HG02970 (cell line): ENCODE data around the gene CLTA.
A peak's percentile ranks its signal among the peaks of the same experiment; 100 is the strongest.

ENCODE experiments used
- ATAC-seq: cut with Tn5 transposase; IDR thresholded peaks from one replicate; pipeline ENCODE4 v1.9.1; 2021; ENCODE audit warnings: mild to moderate bottlenecking, moderate library complexity, moderate number of reproducible peaks; ENCODE audit not compliant: unreplicated experiment, low FRiP score

CLTA gene, protein sequence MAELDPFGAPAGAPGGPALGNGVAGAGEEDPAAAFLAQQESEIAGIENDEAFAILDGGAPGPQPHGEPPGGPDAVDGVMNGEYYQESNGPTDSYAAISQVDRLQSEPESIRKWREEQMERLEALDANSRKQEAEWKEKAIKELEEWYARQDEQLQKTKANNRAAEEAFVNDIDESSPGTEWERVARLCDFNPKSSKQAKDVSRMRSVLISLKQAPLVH

DNA sequence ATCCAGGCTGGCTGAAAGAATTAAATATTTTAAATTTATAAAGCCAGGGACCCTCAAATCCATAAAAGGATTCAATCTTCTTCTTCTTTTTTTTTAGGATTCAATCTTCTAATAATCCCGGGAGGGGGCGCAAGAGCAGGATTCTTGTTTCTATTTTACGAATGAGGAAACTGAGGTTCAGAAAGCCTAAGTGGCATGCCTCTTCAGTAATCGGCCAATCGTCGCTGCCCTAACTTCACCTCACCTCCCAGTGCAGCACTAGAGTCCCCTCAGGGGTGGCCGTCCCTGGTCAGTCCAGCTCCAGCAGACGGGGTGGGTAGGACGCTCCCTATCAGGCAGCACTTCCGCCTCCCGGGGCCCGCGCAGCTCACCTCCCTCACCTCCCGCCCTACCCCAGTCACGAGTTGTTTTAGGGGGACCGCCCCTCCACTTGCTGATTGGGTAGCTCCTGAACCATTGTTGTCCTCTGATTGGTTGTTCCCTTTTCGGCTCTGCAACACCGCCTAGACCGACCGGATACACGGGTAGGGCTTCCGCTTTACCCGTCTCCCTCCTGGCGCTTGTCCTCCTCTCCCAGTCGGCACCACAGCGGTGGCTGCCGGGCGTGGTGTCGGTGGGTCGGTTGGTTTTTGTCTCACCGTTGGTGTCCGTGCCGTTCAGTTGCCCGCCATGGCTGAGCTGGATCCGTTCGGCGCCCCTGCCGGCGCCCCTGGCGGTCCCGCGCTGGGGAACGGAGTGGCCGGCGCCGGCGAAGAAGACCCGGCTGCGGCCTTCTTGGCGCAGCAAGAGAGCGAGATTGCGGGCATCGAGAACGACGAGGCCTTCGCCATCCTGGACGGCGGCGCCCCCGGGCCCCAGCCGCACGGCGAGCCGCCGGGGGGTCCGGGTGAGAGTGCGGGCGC is at the start of gene CLTA:
TSS of gene CLTA (plus strand) at position 534 of the 902 bp plus-strand sequence. CDS start at position 670, 136 bp downstream.
- peak; percentile 90 for ATAC-seq

DNA sequence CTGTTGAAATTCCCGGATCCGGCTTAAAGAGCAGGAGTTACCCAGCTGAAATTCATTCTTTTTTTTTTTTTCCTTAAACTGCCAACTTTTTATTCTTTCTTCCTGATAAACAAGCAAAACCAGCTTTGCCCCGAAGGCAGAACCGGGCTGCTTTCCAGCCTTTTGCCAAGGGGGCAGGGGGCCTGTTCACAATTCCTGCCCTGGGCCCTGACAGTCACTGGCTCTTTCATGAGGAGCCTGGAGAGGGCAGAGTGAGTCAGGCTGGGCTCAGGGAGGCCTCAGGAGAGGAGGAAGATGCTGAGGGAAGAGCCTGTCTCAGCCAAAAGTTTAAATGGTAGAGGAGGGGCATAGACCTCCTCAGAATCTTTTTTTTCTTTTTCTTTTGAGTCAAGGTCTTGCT is 49.4 kb upstream of the CLTA start:
- ATAC-seq: no peak

DNA sequence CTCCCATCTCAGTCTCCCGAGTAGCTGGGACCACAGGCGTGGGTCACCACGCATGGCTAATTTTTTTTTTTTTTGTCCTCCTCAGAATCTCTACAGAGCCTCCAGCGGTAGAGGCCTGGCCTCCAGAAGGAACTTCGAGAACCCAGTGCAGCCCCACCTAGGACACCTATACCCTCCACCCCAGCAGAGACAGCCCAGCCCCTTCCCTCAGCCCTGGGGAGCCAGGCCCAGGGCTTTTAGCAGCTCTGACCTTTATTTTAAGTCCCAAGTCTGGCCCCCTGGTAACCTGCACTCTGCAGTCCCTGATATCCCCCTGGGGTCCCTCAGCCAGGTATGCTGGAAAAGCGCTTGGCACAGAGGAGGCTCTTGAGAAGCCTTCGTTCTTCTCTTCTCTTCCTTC is 49.0 kb upstream of the CLTA start:
- ATAC-seq: no peak

DNA sequence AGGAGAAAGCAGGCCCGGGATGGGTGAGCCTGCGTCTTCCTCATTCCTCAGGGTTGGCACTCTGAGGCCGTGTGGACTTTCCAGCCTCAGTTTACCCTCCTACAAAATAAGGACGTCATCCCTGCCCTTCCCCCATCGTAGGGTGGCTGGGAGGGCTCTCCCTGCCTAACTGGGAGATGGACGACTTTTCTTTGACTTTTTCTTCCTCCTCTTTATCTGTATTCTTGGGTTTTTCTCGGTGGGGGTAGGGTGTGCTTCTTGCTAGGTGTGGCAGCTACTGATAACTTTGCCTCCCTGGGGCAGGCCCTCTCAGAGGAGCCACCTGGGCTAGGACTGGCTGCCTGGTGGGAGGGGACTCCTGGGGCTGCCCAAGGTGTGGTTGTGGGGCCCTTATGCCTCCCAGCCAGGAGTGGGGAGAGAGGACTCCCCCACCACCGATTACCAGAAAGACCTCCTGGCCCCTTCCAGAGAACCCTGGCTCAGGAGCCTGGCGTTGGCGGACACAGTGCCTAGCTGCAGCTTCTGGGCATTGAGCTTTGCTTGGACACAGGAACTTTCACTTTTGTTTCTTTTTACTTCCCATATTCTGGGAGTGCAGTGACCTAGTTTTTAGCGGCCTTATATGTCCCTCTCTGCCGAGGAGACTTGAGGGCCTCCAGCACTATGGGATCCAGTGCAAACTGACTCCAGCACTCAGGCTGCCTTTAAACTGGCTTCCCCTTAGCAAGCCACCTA is 48.0 kb upstream of the CLTA start:
- ATAC-seq: no peak

DNA sequence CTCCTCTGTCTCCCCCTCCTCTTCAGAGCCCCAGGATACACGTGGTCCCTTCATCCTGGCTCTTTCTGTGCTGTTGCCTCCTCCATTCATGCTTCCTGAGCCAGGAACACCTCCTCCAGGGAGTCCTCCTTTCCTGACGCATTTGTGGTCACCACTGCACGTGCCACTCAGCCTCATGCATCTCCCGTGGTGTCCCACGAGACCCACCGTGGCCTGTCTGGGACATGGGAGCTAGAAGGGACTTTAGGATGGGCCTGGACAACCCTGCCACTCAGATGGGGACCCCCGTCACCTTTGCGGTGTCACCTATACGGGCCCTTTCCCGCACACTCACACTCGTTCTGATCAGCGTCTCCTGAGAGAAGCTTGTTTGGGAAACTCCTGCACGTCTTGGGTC is 47.5 kb upstream of the CLTA start:
- no peak for ATAC-seq

DNA sequence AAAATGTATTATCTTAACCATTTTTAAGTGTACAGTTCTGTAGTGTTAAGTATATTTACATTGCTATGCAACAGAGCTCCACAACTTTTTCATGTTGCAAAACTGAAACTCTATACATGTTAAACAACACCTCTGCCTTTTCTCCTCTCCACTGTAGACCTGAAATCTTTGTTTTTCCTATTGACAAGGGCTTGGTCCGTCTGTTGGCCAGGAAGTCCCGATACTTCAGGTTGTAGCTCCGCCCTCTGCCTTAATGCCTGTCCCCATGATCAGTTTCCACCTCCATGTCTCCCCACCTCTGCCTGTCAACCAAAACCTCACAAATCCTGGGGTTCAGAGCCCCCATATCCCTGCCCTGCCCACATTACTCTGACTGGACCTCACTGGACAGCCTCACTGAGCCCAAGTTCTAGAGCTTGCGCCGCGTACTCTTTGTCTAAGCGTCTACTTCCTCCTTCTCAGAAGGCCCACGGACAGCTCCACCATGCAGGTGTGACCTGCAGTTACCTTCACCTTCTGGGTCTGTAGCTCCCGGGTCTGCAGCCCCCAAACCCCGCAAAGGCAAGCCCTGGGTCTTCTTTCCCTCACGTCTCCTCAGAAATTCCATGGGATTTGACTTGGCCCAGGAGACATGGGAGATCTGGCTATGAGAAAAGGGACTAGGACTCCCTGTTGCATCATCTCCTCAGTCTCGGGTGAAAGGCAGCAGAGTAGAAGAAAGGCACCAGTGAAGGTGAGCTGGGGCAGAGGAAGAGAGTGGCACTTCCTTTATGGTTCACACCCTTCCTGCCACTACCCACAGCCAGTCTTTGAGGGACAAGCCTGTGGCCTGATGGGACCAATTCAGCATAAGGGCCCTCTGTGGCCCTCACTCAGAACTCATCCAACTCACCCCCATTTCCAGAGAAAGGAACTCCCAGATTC is 46.1 kb upstream of the CLTA start:
- ATAC-seq: no peak

DNA sequence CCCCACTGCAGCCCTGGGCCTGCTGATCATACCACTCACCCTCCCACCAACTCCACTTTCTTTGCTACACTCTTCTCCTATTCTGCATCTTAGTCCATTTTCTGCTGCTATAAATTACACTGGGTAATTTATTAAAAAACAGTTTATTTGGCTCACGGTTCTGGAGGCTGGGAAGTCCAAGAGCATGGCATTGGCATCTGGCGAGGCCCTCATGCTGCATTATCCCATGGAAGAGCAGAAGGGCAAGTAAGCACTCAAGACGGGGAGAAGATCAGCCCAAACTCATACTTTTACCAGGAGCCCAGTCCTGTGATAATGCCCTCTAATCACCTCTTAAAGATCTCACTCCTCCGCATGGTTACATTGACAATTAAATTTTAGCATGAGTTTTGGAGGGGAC is 44.8 kb upstream of the CLTA start:
- ATAC-seq: no peak

DNA sequence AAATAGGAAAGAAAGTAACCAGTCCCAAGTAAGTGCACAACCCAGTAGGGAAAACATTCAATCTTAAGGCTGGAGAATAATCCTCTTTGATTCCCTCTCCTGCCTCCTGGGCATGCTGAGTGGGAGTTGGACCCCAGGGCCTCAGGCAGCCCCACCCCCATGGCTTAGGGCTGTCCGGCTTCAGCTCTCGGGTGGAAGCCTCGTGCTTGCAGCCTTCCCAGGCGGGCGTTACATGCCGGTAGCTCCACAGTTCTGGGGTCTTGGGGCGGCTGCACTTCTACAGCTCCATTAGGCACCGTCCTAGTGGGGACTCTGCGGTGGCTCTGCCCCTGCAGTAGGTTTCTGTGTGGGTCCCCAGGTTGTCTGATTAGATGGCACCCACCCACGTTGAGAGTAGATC is 44.1 kb upstream of the CLTA start:
- ATAC-seq: no peak

DNA sequence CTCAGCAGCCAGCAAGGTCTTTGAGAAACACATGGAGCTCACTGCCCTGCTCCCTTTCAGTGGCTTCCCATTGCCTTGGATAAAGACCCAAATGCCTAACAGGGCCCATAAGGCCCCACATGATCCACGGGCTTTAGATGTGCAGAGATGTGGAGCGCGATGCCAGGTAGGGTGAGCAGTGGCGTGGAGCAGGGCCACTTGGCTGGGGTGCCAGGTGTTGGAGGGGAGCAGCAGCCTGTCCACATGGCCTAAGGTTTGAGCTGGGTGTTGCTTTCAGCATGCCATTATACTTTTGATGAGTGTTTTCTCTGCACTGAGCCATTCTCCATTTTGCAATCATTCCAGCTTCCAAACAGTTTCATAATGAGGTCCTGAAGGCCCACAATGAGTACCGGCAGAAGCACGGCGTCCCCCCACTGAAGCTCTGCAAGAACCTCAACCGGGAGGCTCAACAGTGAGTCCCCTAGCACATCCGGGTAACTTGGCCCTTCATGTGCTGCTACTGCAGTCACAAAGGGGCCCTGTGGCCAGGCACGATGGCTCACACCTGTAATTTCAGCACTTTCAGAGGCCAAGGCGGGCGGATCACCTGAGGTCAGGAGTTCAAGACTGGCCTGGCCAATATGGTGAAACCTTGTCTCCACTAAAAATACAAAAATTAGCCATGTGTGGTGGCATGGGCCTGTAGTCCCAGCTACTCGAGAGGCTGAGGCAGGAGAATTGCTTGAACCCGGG is 43.1 kb upstream of the CLTA start:
- no peak for ATAC-seq

DNA sequence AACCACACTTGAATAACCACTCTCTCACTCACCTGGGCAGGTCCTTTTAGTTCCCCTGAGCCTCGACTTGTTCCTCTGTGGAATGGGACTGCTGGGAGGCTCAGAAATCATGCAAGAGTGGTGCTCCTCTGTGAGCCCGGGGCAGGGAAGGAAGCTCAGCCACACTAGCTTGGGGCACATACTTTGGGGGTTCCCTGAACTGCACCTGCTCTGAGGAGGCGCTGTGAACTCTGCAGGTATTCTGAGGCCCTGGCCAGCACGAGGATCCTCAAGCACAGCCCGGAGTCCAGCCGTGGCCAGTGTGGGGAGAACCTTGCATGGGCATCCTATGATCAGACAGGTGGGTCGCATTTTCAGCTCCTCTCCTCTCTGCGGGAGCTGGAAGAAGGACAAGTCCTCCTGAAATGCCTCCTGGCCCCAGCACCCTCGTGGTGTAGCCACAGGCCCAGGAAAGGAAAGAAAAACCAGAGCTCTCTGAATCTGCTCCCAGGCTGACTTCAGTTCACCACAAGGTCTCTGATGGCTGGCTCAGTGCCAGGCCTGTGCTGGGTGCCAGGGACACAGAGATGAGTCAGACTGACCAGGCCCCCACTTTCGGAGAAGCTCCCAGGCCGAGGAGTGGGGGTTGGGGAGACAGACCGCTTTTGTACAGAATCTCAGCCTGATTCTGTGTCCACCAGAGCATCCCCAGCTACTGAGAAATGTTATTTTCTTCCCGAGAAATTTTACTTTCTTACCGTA is 42.2 kb upstream of the CLTA start:
- ATAC-seq: no peak

DNA sequence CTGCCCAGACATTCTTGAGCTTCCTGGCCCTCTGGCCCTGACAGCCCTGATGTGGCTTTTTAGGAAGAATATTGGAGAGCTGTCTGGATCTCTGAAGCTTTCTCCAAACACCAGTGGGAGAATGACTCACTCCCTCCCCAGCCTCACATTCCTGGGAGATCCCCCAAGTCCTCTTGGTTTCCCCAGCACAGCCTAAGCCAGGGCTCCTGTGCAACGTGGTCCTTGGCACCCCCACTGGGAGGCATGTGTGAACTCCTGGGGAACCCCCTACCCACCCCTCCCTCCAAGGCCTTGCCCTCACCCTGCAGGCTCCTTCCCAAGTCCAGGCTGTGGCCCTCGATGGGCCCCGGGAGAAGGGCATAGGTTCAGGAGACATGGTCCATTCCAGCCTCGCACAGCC is 41.5 kb upstream of the CLTA start:
- no peak for ATAC-seq

DNA sequence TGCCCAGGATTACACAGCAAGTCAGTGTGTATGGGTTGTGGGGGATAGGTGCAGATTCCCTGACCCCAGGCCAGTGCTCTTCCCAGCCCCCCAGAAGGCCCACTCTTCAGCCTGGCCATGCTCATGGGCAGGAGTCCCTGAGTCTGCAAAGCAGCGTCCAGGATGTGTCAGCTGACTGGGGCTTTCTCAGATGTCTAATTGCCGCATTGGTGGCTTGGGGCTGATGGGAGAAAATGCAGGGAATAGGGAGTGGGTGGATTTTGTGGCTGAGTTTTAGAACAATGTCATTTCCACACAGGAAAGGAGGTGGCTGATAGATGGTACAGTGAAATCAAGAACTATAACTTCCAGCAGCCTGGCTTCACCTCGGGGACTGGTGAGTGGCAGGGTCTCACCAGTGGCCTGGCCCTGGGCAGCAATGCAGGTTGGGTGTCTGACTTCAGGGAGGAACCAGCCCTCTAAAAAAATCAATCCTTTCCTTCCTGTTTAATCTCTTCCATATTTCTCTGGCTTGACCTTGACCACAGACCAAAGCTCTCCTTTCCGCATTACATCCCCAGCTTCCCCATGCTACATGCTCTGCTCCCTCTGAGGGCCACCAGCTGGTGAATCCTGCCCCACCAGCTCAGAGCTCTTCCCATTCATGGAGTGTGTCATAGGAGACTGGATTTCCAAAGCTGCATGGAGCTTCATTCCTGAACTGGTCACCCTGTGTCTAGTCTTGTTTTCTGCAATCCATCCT is 40.0 kb upstream of the CLTA start:
- no peak for ATAC-seq

DNA sequence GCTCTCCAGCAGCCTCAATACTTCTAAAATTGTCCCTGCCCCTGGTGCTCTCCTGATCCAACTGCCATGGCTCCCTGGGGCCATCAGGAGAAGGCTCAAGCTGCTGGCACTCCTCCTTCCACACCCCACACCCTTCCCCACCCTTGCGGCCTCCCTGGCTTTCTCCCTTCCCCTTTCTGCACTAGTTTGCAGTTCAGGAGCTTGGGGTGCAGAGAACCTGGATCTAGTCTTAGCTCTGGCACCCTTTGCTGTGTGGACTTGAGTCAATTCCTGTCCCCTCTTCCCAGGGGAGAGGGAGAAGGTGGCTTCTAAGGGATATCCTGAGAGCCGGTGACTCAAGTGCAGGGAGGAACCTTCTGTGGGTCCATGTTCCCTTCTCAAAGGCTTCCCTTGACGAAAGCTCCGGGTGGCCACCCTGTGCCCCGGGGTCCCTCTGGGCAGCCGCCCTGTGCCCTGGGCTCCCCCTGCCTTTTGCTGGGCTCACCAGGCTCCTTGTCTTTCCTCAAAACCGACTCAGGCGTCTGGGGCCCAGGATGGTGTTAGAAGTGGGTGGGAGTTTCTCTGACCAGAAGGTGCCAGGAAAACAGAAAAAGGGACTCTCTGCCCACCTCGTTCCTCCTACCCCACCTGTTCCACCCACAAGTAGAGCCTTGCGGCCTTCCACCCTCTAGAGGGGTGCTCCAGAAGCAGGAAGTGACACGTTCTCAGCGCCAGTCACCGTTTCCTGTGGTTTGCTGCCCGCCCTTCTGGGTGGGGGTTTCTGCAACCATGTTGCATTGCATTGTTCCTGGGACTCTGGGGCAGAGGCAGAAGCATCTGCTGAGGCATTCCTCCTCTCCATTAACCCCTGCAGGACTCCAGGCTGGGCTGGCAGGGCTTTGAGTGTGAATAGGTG is 39.2 kb upstream of the CLTA start:
- ATAC-seq: peak; percentile 58

DNA sequence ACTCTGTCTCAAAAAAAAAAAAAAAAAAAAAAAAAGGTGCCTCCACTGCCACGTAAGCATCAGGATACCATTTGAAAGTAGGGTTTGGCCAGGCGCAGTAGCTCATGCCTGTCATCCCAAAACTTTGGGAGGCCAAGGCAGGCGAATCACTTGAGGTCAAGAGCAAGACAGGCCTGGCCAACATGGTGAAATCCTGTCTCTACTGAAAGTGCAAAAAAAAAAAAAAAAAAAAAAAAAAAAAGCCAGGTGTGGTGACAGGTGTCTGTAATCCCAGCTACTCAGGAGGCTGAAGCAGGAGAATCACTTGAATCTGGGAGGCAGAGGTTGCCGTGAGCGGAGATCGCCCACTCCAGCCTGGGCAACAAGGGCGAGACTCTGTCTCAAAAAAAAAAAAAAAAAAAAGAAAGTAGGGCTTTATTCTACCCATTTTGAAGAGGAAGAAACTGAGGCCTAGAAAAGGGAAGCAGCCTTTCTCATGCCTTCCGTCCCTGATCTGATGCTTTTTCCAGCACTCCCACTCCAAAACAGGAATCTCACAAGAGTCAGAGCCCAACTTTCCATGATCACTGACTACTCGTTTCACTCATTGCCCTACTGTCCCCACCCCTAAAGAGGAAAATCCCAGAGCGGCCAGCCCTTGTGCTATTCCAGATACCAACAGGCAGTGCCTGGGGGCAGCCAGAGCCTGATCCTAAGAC is 37.8 kb upstream of the CLTA start:
- no peak for ATAC-seq

DNA sequence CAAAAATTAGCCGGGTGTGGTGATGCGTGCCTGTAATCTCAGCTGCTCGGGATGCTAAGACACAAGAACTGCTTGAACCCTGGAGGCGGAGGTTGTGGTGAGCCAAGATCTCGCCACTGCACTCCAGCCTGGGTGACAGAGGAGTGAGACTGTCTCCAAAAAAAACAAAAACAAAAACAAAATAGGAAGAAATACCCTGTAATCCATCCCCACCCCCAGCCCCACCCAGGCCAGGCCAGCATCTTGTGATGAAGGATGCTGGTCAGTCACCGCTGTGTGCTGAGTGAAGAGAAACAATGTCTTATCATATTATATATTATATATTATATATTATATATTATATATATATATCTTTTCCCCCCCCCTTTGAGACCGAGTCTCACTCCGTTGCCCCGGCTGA is 37.0 kb upstream of the CLTA start:
- ATAC-seq: no peak

DNA sequence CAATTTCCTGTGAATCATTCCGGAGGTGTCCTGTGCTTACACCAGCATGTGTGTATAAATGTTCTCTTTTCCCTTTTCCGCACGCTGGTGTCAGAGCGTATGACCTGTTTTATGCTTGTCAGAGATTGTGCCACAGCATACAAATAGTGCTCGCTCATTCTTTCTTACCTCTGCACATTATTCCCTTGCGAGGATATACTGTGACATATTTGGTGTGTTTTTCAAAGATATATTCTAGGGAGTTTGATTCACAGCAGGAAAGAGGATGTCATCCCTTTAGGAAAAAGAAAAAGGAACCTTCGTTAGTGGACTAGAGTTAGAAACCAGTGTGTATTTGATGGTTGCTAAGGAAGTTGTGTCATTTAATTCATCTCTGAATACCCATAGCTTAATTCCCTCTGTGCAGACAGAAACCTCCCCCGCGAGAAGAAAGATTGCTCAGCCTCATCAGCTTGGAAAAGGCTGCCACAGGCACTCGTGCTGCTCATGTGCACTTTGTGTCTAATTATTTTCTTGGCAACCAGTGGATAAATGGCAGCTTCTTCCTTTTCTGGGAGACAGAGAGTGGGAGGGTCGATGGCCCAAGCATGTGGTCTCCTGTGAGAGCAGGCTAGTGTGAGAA is 36.3 kb upstream of the CLTA start:
- ATAC-seq: no peak
